Limb (tissue), 2 donors: Measurements from ENCODE around the gene SYNDIG1.

Experiments used
- DNase-seq, 2 donors: peaks; one replicate each; pipeline ENCODE4 v3.0.0-alpha.2; 2016; ENCODE audit errors: extremely low spot score in 2 of 2

The SYNDIG1 gene

GRCh38 chr20:24521032-24521431 is 51.6 kb downstream of the SYNDIG1 start:
- DNase-seq, result no peak

GRCh38 chr20:24522452-24523330 is 53.3 kb downstream of the SYNDIG1 start:
- DNase-seq, result no peak

- DNase-seq, result no peak
Measured at GRCh38 chr20:24523661-24524060, 54.2 kb downstream of the SYNDIG1 start.

- no peak for DNase-seq
Measured at GRCh38 chr20:24528583-24529368, 59.3 kb downstream of the SYNDIG1 start.

GRCh38 chr20:24529369-24529719 is 59.9 kb downstream of the SYNDIG1 start:
- no peak for DNase-seq

GRCh38 chr20:24530131-24530680 is 60.8 kb downstream of the SYNDIG1 start:
- DNase-seq, result no peak

- no peak for DNase-seq
Measured at GRCh38 chr20:24531202-24531601, 61.8 kb downstream of the SYNDIG1 start.

- no peak for DNase-seq
Measured at GRCh38 chr20:24531631-24532419, 62.4 kb downstream of the SYNDIG1 start.

GRCh38 chr20:24533449-24533848 is 64.0 kb downstream of the SYNDIG1 start:
- DNase-seq, result no peak

GRCh38 chr20:24534282-24534681 is 64.9 kb downstream of the SYNDIG1 start:
- DNase-seq, result no peak

GRCh38 chr20:24535941-24536730 is 66.7 kb downstream of the SYNDIG1 start:
- no peak for DNase-seq

- no peak for DNase-seq
Measured at GRCh38 chr20:24537210-24537609, 67.8 kb downstream of the SYNDIG1 start.

- no peak for DNase-seq
Measured at GRCh38 chr20:24542721-24543120, 73.3 kb downstream of the SYNDIG1 start.

GRCh38 chr20:24543168-24543567 is 73.7 kb downstream of the SYNDIG1 start:
- DNase-seq, result no peak

- no peak for DNase-seq
Measured at GRCh38 chr20:24543741-24544140, 74.3 kb downstream of the SYNDIG1 start.

- no peak for DNase-seq
Measured at GRCh38 chr20:24544371-24544770, 74.9 kb downstream of the SYNDIG1 start.

GRCh38 chr20:24545168-24545567 is 75.7 kb downstream of the SYNDIG1 start:
- no peak for DNase-seq

GRCh38 chr20:24546232-24546892 is 76.9 kb downstream of the SYNDIG1 start:
- DNase-seq, result no peak

GRCh38 chr20:24547967-24548366 is 78.5 kb downstream of the SYNDIG1 start:
- no peak for DNase-seq

- no peak for DNase-seq
Measured at GRCh38 chr20:24559114-24559732, 89.8 kb downstream of the SYNDIG1 start.
